Measurements from ENCODE around the gene GSTA4.

The GSTA4 gene

DNA sequence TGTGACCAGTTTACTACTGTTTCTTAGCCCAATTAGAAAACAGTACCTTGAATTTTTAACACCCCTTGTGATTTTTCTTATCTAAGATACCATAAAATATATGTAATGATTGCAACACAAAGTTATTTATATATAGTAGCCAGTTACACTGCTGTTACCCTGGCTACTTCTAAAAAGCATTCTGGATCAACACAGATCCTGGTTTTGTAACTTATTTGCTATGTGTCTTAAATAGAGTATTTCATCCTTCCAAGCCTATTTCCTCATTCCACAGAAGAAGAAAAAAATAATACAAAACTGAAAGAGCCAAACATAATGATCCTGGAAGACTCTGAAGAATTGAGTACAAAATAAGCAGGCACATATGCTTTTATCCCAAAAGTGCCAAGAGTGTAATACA is 19.0 kb upstream of the GSTA4 start:
- no peak overlapping the region for H3K27ac ChIP-seq (ENCODE audit: low read depth, low read length)
- TF ChIP-seq, protein P1, sequence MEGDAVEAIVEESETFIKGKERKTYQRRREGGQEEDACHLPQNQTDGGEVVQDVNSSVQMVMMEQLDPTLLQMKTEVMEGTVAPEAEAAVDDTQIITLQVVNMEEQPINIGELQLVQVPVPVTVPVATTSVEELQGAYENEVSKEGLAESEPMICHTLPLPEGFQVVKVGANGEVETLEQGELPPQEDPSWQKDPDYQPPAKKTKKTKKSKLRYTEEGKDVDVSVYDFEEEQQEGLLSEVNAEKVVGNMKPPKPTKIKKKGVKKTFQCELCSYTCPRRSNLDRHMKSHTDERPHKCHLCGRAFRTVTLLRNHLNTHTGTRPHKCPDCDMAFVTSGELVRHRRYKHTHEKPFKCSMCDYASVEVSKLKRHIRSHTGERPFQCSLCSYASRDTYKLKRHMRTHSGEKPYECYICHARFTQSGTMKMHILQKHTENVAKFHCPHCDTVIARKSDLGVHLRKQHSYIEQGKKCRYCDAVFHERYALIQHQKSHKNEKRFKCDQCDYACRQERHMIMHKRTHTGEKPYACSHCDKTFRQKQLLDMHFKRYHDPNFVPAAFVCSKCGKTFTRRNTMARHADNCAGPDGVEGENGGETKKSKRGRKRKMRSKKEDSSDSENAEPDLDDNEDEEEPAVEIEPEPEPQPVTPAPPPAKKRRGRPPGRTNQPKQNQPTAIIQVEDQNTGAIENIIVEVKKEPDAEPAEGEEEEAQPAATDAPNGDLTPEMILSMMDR (IDR thresholded peaks at IDR 0.05; ENCODE audit: low read depth, low read length, poor library complexity, severe bottlenecking), result no peak
- TF ChIP-seq EZH2phosphoT487 (IDR thresholded peaks at IDR 0.05; ENCODE audit: borderline replicate concordance, low read length), result no peak
- no peaks in the 10 kb centered on the region for H3K4me1 ChIP-seq (ENCODE audit: control insufficient read depth, low read length)
- no peaks in the 10 kb centered on the region for H4K20me1 ChIP-seq (ENCODE audit: control insufficient read depth, insufficient read depth, low read depth, low read length)
- no peaks in the 10 kb centered on the region for H3K9me3 ChIP-seq (ENCODE audit: control insufficient read depth, insufficient read depth, low read length)
- no peak overlapping the region for H3K4me3 ChIP-seq (ENCODE audit: low read length)
- no peaks in the 10 kb centered on the region for H3K79me2 ChIP-seq (ENCODE audit: control insufficient read depth, low read length)
- no peaks in the 10 kb centered on the region for H3K36me3 ChIP-seq (ENCODE audit: control insufficient read depth, low read length)
- no peaks in the 10 kb centered on the region for H3K9me2 ChIP-seq (replicated peaks; ENCODE audit: control insufficient read depth, low read length)
- H3F3A ChIP-seq (ENCODE audit: control insufficient read depth, insufficient read depth), result no peaks in the 10 kb centered on the region
- no peaks in the 10 kb centered on the region for H3K27me3 ChIP-seq (ENCODE audit: control insufficient read depth, low read length)
- H3K4me2 ChIP-seq (ENCODE audit: low read length), result no peak overlapping the region

DNA sequence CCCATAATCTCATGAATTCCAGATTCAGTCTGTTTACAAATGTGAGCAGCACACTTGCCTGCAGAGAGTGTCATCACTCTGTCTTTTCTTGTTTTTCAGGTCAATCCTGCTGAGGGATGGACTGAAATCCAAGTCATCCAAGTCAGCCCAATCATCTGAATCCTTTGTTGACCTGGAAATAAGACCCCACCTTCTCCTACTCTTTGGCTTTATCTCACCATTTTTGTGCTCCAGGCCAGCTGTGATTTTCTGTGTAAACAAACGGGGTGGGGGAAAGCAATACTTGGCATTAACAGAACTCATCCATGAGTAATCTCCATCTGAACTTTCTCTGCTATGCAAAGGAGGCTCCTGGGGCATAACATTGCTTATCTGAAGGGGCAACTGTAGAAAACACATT is 16.9 kb upstream of the GSTA4 start:
- no peak overlapping the region for H3K4me3 ChIP-seq (ENCODE audit: low read length)
- no peaks in the 10 kb centered on the region for H3F3A ChIP-seq (ENCODE audit: control insufficient read depth, insufficient read depth)
- no peak overlapping the region for H3K27ac ChIP-seq (ENCODE audit: low read depth, low read length)
- no peaks in the 10 kb centered on the region for H3K9me2 ChIP-seq (replicated peaks; ENCODE audit: control insufficient read depth, low read length)
- H3K36me3 ChIP-seq (ENCODE audit: control insufficient read depth, low read length), result no peaks in the 10 kb centered on the region
- H3K4me2 ChIP-seq (ENCODE audit: low read length), result no peak overlapping the region
- no peaks in the 10 kb centered on the region for H3K27me3 ChIP-seq (ENCODE audit: control insufficient read depth, low read length)
- TF ChIP-seq, protein P1 (IDR thresholded peaks at IDR 0.05; ENCODE audit: low read depth, low read length, poor library complexity, severe bottlenecking), result no peak
- no peak for TF ChIP-seq EZH2phosphoT487 (IDR thresholded peaks at IDR 0.05; ENCODE audit: borderline replicate concordance, low read length)
- no peaks in the 10 kb centered on the region for H3K9me3 ChIP-seq (ENCODE audit: control insufficient read depth, insufficient read depth, low read length)
- no peaks in the 10 kb centered on the region for H3K79me2 ChIP-seq (ENCODE audit: control insufficient read depth, low read length)
- no peaks in the 10 kb centered on the region for H3K4me1 ChIP-seq (ENCODE audit: control insufficient read depth, low read length)
- no peaks in the 10 kb centered on the region for H4K20me1 ChIP-seq (ENCODE audit: control insufficient read depth, insufficient read depth, low read depth, low read length)

DNA sequence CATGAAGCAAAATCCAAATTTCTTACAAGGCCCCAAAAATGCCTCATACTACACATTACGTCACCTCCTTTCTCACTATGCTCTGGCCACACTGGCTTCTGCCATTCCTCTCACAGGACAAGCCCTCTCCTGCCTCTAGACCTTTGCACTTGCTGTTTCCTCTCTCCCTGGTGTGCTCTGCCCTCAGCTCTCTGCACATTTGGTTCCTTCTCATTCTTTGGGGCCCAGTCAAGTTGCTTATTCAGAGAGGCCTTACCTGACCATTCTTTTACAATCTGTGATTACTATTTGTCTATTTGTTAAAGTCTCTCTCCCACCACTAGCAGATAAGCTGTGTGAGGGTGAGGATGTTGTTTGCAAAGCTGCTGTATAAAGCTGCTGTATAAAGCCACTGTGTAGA is 15.4 kb upstream of the GSTA4 start:
- H3K27me3 ChIP-seq (ENCODE audit: control insufficient read depth, low read length), result no peaks in the 10 kb centered on the region
- H3F3A ChIP-seq (ENCODE audit: control insufficient read depth, insufficient read depth), result no peaks in the 10 kb centered on the region
- no peaks in the 10 kb centered on the region for H3K4me1 ChIP-seq (ENCODE audit: control insufficient read depth, low read length)
- TF ChIP-seq EZH2phosphoT487 (IDR thresholded peaks at IDR 0.05; ENCODE audit: borderline replicate concordance, low read length), result no peak
- TF ChIP-seq, protein P1 (IDR thresholded peaks at IDR 0.05; ENCODE audit: low read depth, low read length, poor library complexity, severe bottlenecking), result no peak
- H3K9me3 ChIP-seq (ENCODE audit: control insufficient read depth, insufficient read depth, low read length), result no peaks in the 10 kb centered on the region
- H3K27ac ChIP-seq (ENCODE audit: low read depth, low read length), result no peak overlapping the region
- H4K20me1 ChIP-seq (ENCODE audit: control insufficient read depth, insufficient read depth, low read depth, low read length), result no peaks in the 10 kb centered on the region
- H3K36me3 ChIP-seq (ENCODE audit: control insufficient read depth, low read length), result no peaks in the 10 kb centered on the region
- H3K4me3 ChIP-seq (ENCODE audit: low read length), result no peak overlapping the region
- H3K4me2 ChIP-seq (ENCODE audit: low read length), result no peak overlapping the region
- H3K9me2 ChIP-seq (replicated peaks; ENCODE audit: control insufficient read depth, low read length), result no peaks in the 10 kb centered on the region
- H3K79me2 ChIP-seq (ENCODE audit: control insufficient read depth, low read length), result no peaks in the 10 kb centered on the region

DNA sequence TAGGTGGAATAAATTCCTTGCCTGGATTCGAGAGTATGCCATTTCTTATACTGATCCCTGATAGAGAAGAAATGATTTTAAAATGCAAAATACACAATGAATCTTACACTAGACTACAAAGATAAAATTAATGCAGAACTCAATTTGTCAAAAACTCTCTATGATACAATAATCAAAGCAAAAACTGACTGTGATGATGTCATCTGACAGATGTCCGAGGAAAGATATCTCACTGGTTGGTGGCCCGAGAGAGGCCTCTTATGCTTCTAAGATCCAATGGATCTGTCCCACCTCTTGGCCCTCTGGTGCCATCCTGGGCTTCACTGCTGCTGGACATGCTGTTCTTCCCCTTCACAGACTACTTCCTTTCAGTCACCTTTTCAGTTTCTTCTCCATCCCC is 14.4 kb upstream of the GSTA4 start:
- H3K4me3 ChIP-seq (ENCODE audit: low read length), result no peak overlapping the region
- H3K27ac ChIP-seq (ENCODE audit: low read depth, low read length), result no peak overlapping the region
- H3K9me2 ChIP-seq (replicated peaks; ENCODE audit: control insufficient read depth, low read length), result no peaks in the 10 kb centered on the region
- no peaks in the 10 kb centered on the region for H3K4me1 ChIP-seq (ENCODE audit: control insufficient read depth, low read length)
- H3K36me3 ChIP-seq (ENCODE audit: control insufficient read depth, low read length), result no peaks in the 10 kb centered on the region
- no peaks in the 10 kb centered on the region for H3F3A ChIP-seq (ENCODE audit: control insufficient read depth, insufficient read depth)
- H3K27me3 ChIP-seq (ENCODE audit: control insufficient read depth, low read length), result no peaks in the 10 kb centered on the region
- no peaks in the 10 kb centered on the region for H4K20me1 ChIP-seq (ENCODE audit: control insufficient read depth, insufficient read depth, low read depth, low read length)
- no peaks in the 10 kb centered on the region for H3K9me3 ChIP-seq (ENCODE audit: control insufficient read depth, insufficient read depth, low read length)
- H3K79me2 ChIP-seq (ENCODE audit: control insufficient read depth, low read length), result no peaks in the 10 kb centered on the region
- no peak overlapping the region for H3K4me2 ChIP-seq (ENCODE audit: low read length)
- TF ChIP-seq, protein P1 (IDR thresholded peaks at IDR 0.05; ENCODE audit: low read depth, low read length, poor library complexity, severe bottlenecking), result no peak
- TF ChIP-seq EZH2phosphoT487 (IDR thresholded peaks at IDR 0.05; ENCODE audit: borderline replicate concordance, low read length), result no peak

Measured in DOHH2 (cell line).